Liver (tissue), 9 donors: ENCODE measurements around the gene OLA1. TPM values are rescaled to one million over a fixed set of nuclear protein-coding genes. Genes with fewer than 3 reads are reported as not detected.
A peak's percentile ranks its signal among the peaks of the same experiment; 100 is the strongest.

Source experiments
- DNase-seq: peaks from one replicate; pipeline ENCODE4 v3.0.0-alpha.2; 2017; ENCODE audit warnings: low spot score
- H3K27ac ChIP-seq, 2 donors: one replicate each; pipeline ENCODE4 v1.7.0; 2013; ENCODE audit warnings: inconsistent platforms in 2 of 2, low read length in 2 of 2, control low read depth in 1 of 2, low read depth in 1 of 2, mild to moderate bottlenecking in 1 of 2
- H3K27me3 ChIP-seq, 4 donors: one replicate each; pipeline versions ENCODE4 v1.6.1 to v1.7.0; 2013; ENCODE audit warnings: low read length in 3 of 4, inconsistent platforms in 1 of 4, mild to moderate bottlenecking in 1 of 4, moderate library complexity in 1 of 4; ENCODE audit not compliant: control insufficient read depth in 4 of 4, insufficient read depth in 4 of 4
- H3K36me3 ChIP-seq, 4 donors: one replicate each; pipeline versions ENCODE4 v1.6.1 to v1.7.0; 2013; ENCODE audit warnings: low read length in 3 of 4, mild to moderate bottlenecking in 3 of 4, low read depth in 1 of 4, moderate library complexity in 1 of 4; ENCODE audit not compliant: control insufficient read depth in 4 of 4, insufficient read depth in 3 of 4
- H3K4me1 ChIP-seq, 4 donors: one replicate each; pipeline versions ENCODE4 v1.6.1 to v1.7.0; 2013; ENCODE audit warnings: low read length in 3 of 4, mild to moderate bottlenecking in 3 of 4, moderate library complexity in 1 of 4; ENCODE audit not compliant: control insufficient read depth in 4 of 4, insufficient read depth in 4 of 4
- H3K4me3 ChIP-seq, 3 donors: one replicate each; pipeline versions ENCODE4 v1.6.1 to v1.7.0; 2013; ENCODE audit warnings: low read length in 3 of 3, control low read depth in 1 of 3, low read depth in 1 of 3, mild to moderate bottlenecking in 1 of 3
- H3K9ac ChIP-seq, 2 donors: one replicate each; pipeline ENCODE4 v1.7.0; 2013; ENCODE audit warnings: low read length in 2 of 2, mild to moderate bottlenecking in 2 of 2, moderate library complexity in 2 of 2, control low read depth in 1 of 2, low read depth in 1 of 2
- H3K9me3 ChIP-seq, 4 donors: one replicate each; pipeline versions ENCODE4 v1.6.1 to v1.7.0; 2013; ENCODE audit warnings: low read length in 3 of 4; ENCODE audit not compliant: control insufficient read depth in 4 of 4
- ATF3 ChIP-seq: IDR thresholded peaks from 2 replicates; pipeline ENCODE4 v1.6.1; 2016; ENCODE audit warnings: antibody characterized with exemption
- EGR1 ChIP-seq, 2 donors: IDR thresholded peaks; 2 replicates each; pipeline ENCODE4 v1.6.1; 2016 to 2018; ENCODE audit warnings: antibody characterized with exemption in 2 of 2, low read depth in 2 of 2
- FOXA1 ChIP-seq: IDR thresholded peaks from 2 replicates; pipeline ENCODE4 v1.6.1; 2016; ENCODE audit warnings: antibody characterized with exemption
- FOXA2 ChIP-seq: IDR thresholded peaks from 2 replicates; pipeline ENCODE4 v1.6.1; 2016; ENCODE audit warnings: antibody characterized with exemption
- HNF4A ChIP-seq, 2 donors: conservative IDR thresholded peaks; 2 replicates each; pipeline ENCODE4 v1.6.1; 2016; ENCODE audit warnings: antibody characterized with exemption in 2 of 2, mild to moderate bottlenecking in 2 of 2
- HNF4G ChIP-seq: IDR thresholded peaks from 2 replicates; pipeline ENCODE4 v1.6.1; 2016; ENCODE audit warnings: antibody characterized with exemption
- MAX ChIP-seq: IDR thresholded peaks from 2 replicates; pipeline ENCODE4 v1.6.1; 2016; ENCODE audit warnings: antibody characterized with exemption
- NR2F2 ChIP-seq: IDR thresholded peaks from 2 replicates; pipeline ENCODE4 v1.6.1; 2016; ENCODE audit warnings: antibody characterized with exemption
- RAD21 ChIP-seq, 2 donors: IDR thresholded peaks; 2 replicates each; pipeline ENCODE4 v1.6.1; 2016; ENCODE audit warnings: antibody characterized with exemption in 2 of 2, mild to moderate bottlenecking in 2 of 2
- REST ChIP-seq: IDR thresholded peaks from 2 replicates; pipeline ENCODE4 v1.6.1; 2016; ENCODE audit warnings: antibody characterized with exemption, mild to moderate bottlenecking
- RXRA ChIP-seq, 2 donors: IDR thresholded peaks; 2 replicates each; pipeline ENCODE4 v1.6.1; 2017 to 2018; ENCODE audit warnings: antibody characterized with exemption in 2 of 2, mild to moderate bottlenecking in 1 of 2
- TAF1 ChIP-seq: conservative IDR thresholded peaks from 2 replicates; pipeline ENCODE4 v1.6.1; 2016; ENCODE audit warnings: antibody characterized with exemption, mild to moderate bottlenecking
- YY1 ChIP-seq: IDR thresholded peaks from 2 replicates; pipeline ENCODE4 v1.6.1; 2016; ENCODE audit warnings: antibody characterized with exemption, mild to moderate bottlenecking
- WGBS: extraction: QIAGEN DNeasy Blood & Tissue Kit; methylation state at CpG from one replicate; pipeline ENCODE4 v1.1.7; 2013; 5-methylcytosine and 5-hydroxymethylcytosine counted together
- polyA plus RNA-seq, 2 donors: library from polyadenylated mRNA; stranded (reverse) in 1 of 2; unstranded in 1 of 2; fragments of 200-250 nt in 1 of 2; fragments of >200 nt in 1 of 2; fragmentation: Nextera tagmentation in 1 of 2; extraction: Ambion mirVana in 1 of 2; gene quantifications; one replicate each; pipeline versions ENCODE4 v1.2.1 to v1.2.3, GENCODE V29; 2013 to 2015
- total RNA-seq, 2 donors: library from RNA; depleted of rRNA; stranded (reverse); fragments of >200 nt; gene quantifications; one replicate each; pipeline ENCODE4 v1.2.3, GENCODE V29; 2014
- donor health status: healthy.
- donor health status: healthy.
- donor health status: healthy.
- donor health status: healthy.
- donor health status: healthy.

OLA1 gene
- total and polyA plus RNA-seq, 4 donors, result 23.4 to 38.1 (median 32.3) TPM

GRCh38 chr2:174074831-174075230 lies 173.5 kb downstream of the OLA1 start:
- H3K27ac ChIP-seq, result no peak overlapping the region
- no peak overlapping the region for H3K9ac ChIP-seq
- DNase-seq, result peak; percentile 79
- H3K9me3 ChIP-seq, result no peaks in the 10 kb centered on the region
- WGBS, result 96% methylated on average over 4 of the region's 4 CpGs
- H3K4me3 ChIP-seq, result no peak overlapping the region
- no peak for TF ChIP-seq EGR1 (IDR thresholded peaks at IDR 0.05; ENCODE audit: low read depth in 2 of 2)
- H3K36me3 ChIP-seq, result peaks cover 0 to 3% (median under 1%) of the 10 kb centered on the region in 4 donors
- H3K4me1 ChIP-seq, result no peaks in the 10 kb centered on the region
- H3K27me3 ChIP-seq, result no peaks in the 10 kb centered on the region

GRCh38 chr2:174072857-174073256 lies 175.5 kb downstream of the OLA1 start:
- H3K9me3 ChIP-seq, result no peaks in the 10 kb centered on the region
- H3K4me1 ChIP-seq, result no peaks in the 10 kb centered on the region
- no peak for DNase-seq
- WGBS, result 98% methylated on average over 4 of the region's 4 CpGs
- no peak overlapping the region for H3K4me3 ChIP-seq
- no peak overlapping the region for H3K27ac ChIP-seq
- no peak overlapping the region for H3K9ac ChIP-seq
- no peak for TF ChIP-seq MAX
- no peak for TF ChIP-seq FOXA1
- no peak for TF ChIP-seq NR2F2
- no peak for TF ChIP-seq HNF4G
- no peak for TF ChIP-seq EGR1 (IDR thresholded peaks at IDR 0.05; ENCODE audit: low read depth in 2 of 2)
- H3K27me3 ChIP-seq, result no peaks in the 10 kb centered on the region
- H3K36me3 ChIP-seq, result peaks cover 0 to 3% (median under 1%) of the 10 kb centered on the region in 4 donors

GRCh38 chr2:174072069-174072468 lies 176.3 kb downstream of the OLA1 start:
- Histone ChIP-seq H3K27me3 (no peaks in the 10 kb centered on the region), H3K4me3 (no peak overlapping the region), H3K27ac (no peak overlapping the region), H3K9ac (no peak overlapping the region), H3K36me3 (peaks cover 0 to 3% (median under 1%) of the 10 kb centered on the region in 4 donors), H3K9me3 (no peaks in the 10 kb centered on the region), H3K4me1 (no peaks in the 10 kb centered on the region)
- DNase-seq, result no peak
- WGBS, result 79% methylated on average over 4 of the region's 4 CpGs
- no peak for TF ChIP-seq YY1

- no peak for DNase-seq
- Histone ChIP-seq H3K36me3 (peaks cover 0 to 3% (median under 1%) of the 10 kb centered on the region in 4 donors), H3K27me3 (no peaks in the 10 kb centered on the region), H3K9ac (no peak overlapping the region), H3K4me3 (no peak overlapping the region), H3K4me1 (no peaks in the 10 kb centered on the region), H3K27ac (no peak overlapping the region), H3K9me3 (no peaks in the 10 kb centered on the region)
- 93% methylated on average over 3 of the region's 3 CpGs for WGBS
- TF ChIP-seq FOXA2 (no peak), MAX (no peak), TAF1 (no peak), HNF4A (conservative IDR thresholded peaks at IDR 0.05) (no peak), YY1 (no peak)
Measured at GRCh38 chr2:174071321-174071720, 177.0 kb downstream of the OLA1 start.

GRCh38 chr2:174070281-174070680 lies 178.1 kb downstream of the OLA1 start:
- peaks cover 0 to 3% (median under 1%) of the 10 kb centered on the region in 4 donors for H3K36me3 ChIP-seq
- no peak overlapping the region for H3K4me3 ChIP-seq
- H3K27me3 ChIP-seq, result no peaks in the 10 kb centered on the region
- H3K4me1 ChIP-seq, result no peaks in the 10 kb centered on the region
- H3K9ac ChIP-seq, result no peak overlapping the region
- TF ChIP-seq RAD21 (IDR thresholded peaks at IDR 0.05), result no peak
- no peak for TF ChIP-seq FOXA2
- no peak for TF ChIP-seq RXRA (IDR thresholded peaks at IDR 0.05)
- TF ChIP-seq REST, result no peak
- TF ChIP-seq HNF4G, result no peak
- TF ChIP-seq ATF3, result no peak
- no peak for DNase-seq
- H3K27ac ChIP-seq, result no peak overlapping the region
- WGBS, result 94% methylated on average over 7 of the region's 7 CpGs
- H3K9me3 ChIP-seq, result no peaks in the 10 kb centered on the region
